ENCODE data around the gene SBK1.
A peak's percentile ranks its signal among the peaks of the same experiment; 100 is the strongest.

DNA sequence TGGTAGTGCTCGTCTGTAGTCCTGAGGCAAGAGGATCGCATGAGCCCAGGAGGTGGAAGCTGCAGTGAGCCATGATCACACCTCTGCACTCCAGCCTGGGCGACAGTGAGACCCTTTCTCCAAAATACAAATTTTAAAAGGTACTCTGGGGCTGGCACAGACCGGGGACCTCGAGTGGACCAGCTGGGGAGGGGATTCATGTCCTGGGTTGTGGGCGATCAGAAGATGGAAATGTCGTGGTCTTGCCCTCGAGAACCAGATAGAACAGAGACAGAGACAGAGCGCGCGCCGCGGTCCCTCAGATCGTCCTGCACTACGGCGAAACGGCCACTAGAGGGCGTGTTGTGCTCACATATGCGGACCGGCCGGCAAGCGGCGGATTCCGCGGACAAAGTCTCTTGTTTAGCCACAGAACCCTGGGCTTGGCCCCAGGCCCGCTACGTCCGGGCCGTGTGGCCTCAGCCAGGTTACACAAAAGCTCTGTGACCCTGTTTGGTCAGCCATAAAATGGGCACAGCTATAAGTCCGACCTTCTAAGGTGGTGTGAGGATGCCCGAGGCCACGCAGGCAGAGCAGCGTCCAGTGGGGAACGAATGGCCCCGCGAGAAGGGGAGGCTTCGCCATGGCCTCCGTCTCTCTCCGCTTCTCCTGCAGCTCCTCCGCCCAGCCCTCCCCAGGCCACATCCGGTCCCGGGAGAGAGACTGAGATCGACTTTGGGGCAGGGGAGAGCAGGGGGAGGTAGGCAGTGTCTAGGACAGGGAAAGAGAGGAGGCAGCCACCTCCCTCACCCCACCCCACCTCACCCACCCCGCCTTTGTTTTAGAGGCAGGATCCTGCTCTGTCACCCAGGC is 14.6 kb upstream of the SBK1 start:
- TF ChIP-seq, protein P1, sequence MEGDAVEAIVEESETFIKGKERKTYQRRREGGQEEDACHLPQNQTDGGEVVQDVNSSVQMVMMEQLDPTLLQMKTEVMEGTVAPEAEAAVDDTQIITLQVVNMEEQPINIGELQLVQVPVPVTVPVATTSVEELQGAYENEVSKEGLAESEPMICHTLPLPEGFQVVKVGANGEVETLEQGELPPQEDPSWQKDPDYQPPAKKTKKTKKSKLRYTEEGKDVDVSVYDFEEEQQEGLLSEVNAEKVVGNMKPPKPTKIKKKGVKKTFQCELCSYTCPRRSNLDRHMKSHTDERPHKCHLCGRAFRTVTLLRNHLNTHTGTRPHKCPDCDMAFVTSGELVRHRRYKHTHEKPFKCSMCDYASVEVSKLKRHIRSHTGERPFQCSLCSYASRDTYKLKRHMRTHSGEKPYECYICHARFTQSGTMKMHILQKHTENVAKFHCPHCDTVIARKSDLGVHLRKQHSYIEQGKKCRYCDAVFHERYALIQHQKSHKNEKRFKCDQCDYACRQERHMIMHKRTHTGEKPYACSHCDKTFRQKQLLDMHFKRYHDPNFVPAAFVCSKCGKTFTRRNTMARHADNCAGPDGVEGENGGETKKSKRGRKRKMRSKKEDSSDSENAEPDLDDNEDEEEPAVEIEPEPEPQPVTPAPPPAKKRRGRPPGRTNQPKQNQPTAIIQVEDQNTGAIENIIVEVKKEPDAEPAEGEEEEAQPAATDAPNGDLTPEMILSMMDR (IDR thresholded peaks at IDR 0.05 in 4 of 5, conservative IDR thresholded peaks at IDR 0.05 in 1 of 5) = peak; percentile 92 to 98 (median 96)
- TF ChIP-seq POLR2A (IDR thresholded peaks at IDR 0.05) = no peak
